ENCODE measurements around the gene AGAP1. TPM values are rescaled to one million over a fixed set of nuclear protein-coding genes. Genes with fewer than 3 reads are reported as not detected.

AGAP1 gene
- total and polyA plus RNA-seq, 7 donors: 10.8 to 42.7 (median 18.6) TPM

- H3K27ac ChIP-seq: no peak overlapping the region
- no peak for DNase-seq
- H3K9me3 ChIP-seq: no peaks in the 10 kb centered on the region
- H3K27me3 ChIP-seq: peaks cover 0 to 3% (median 0%) of the 10 kb centered on the region in 3 donors
- no peaks in the 10 kb centered on the region for H3K4me1 ChIP-seq
- intact Hi-C loops (cut with DNase I): no loop called here
- no peak for TF ChIP-seq POLR2AphosphoS5 (IDR thresholded peaks at IDR 0.05)
- no peak for TF ChIP-seq EP300 (IDR thresholded peaks at IDR 0.05)
- no peak for TF ChIP-seq CTCF (IDR thresholded peaks at IDR 0.05)
- no peak for TF ChIP-seq POLR2A (IDR thresholded peaks at IDR 0.05)
- no peaks in the 10 kb centered on the region for H3K36me3 ChIP-seq
- WGBS, 2 donors: 82 to 91% methylated on average over 12 of the region's 12 CpGs
- H3K4me3 ChIP-seq: no peak overlapping the region
Measured at GRCh38 chr2:235461763-235462414, 32.0 kb upstream of the AGAP1 start.

- H3K36me3 ChIP-seq: no peaks in the 10 kb centered on the region
- H3K27ac ChIP-seq: no peak overlapping the region
- no peaks in the 10 kb centered on the region for H3K4me1 ChIP-seq
- DNase-seq: no peak
- H3K4me3 ChIP-seq: no peak overlapping the region
- H3K9me3 ChIP-seq: no peaks in the 10 kb centered on the region
- H3K27me3 ChIP-seq: peaks cover 0 to 3% (median 0%) of the 10 kb centered on the region in 3 donors
- 90 to 93% methylated on average over 4 of the region's 4 CpGs for WGBS, 2 donors
- TF ChIP-seq CTCF (IDR thresholded peaks at IDR 0.05): no peak
- TF ChIP-seq EP300 (IDR thresholded peaks at IDR 0.05): no peak
- TF ChIP-seq POLR2A (IDR thresholded peaks at IDR 0.05): no peak
- TF ChIP-seq POLR2AphosphoS5 (IDR thresholded peaks at IDR 0.05): no peak
- intact Hi-C loops (cut with DNase I): no loop called here
Measured at GRCh38 chr2:235462415-235462790, 31.4 kb upstream of the AGAP1 start.

GRCh38 chr2:235463893-235464292 is 29.9 kb upstream of the AGAP1 start:
- intact Hi-C loops (cut with DNase I): no loop called here
- Histone ChIP-seq H3K27ac (no peak overlapping the region), H3K36me3 (no peaks in the 10 kb centered on the region), H3K9me3 (no peaks in the 10 kb centered on the region), H3K27me3 (peaks cover 0 to 3% (median 0%) of the 10 kb centered on the region in 3 donors), H3K4me3 (no peak overlapping the region), H3K4me1 (peaks cover 0 to 4% (median 1%) of the 10 kb centered on the region in 4 donors)
- 87 to 88% methylated on average over 3 of the region's 3 CpGs for WGBS, 2 donors
- no peak for DNase-seq
- TF ChIP-seq EP300 (IDR thresholded peaks at IDR 0.05) (no peak), POLR2A (IDR thresholded peaks at IDR 0.05) (no peak), POLR2AphosphoS5 (IDR thresholded peaks at IDR 0.05) (no peak), CTCF (IDR thresholded peaks at IDR 0.05) (no peak)

GRCh38 chr2:235467588-235467987 is 26.3 kb upstream of the AGAP1 start:
- Histone ChIP-seq H3K36me3 (no peaks in the 10 kb centered on the region), H3K4me1 (peaks cover 0 to 12% (median 3%) of the 10 kb centered on the region in 4 donors), H3K27ac (no peak overlapping the region), H3K27me3 (no peaks in the 10 kb centered on the region), H3K9me3 (no peaks in the 10 kb centered on the region), H3K4me3 (no peak overlapping the region)
- TF ChIP-seq CTCF (IDR thresholded peaks at IDR 0.05) (no peak), POLR2AphosphoS5 (IDR thresholded peaks at IDR 0.05) (no peak), POLR2A (IDR thresholded peaks at IDR 0.05) (no peak), EP300 (IDR thresholded peaks at IDR 0.05) (no peak)
- intact Hi-C loops (cut with DNase I): no loop called here
- WGBS, 2 donors: 84 to 94% methylated on average over 5 of the region's 5 CpGs
- no peak for DNase-seq

All from sigmoid colon (tissue), 7 donors.